IPS DF 19.7 (cell line): Measurements from ENCODE around the gene UBTD1.

Experiments
- DNase-seq: peaks from one replicate; pipeline ENCODE4 v3.0.0-alpha.2; 2013; ENCODE audit warnings: low read depth, low spot score

Gene UBTD1

DNA sequence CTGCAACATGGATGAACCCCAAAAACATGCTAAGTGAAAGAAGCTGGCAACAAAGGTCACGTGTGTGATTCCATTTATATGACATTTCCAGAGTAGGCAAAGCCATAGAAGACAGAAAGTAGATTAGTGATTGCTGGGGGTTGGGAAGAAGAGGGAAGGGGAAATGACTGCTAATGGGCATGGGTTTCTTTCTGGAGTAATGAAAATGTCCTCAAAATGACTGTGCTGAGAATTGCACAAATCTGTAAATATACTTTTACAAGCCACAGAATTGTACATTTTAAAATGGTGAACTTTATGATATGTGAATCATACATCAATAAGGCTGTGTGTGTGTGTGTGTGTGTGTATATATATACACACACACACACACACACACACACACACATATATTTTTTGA, 16.3 kb upstream of the UBTD1 start:
- no peak for DNase-seq

- no peak for DNase-seq
These were observed 15.2 kb upstream of the UBTD1 start for GRCh38 chr10:97483506-97483905.

GRCh38 chr10:97483921-97484320, 14.8 kb upstream of the UBTD1 start:
- DNase-seq: no peak

DNA sequence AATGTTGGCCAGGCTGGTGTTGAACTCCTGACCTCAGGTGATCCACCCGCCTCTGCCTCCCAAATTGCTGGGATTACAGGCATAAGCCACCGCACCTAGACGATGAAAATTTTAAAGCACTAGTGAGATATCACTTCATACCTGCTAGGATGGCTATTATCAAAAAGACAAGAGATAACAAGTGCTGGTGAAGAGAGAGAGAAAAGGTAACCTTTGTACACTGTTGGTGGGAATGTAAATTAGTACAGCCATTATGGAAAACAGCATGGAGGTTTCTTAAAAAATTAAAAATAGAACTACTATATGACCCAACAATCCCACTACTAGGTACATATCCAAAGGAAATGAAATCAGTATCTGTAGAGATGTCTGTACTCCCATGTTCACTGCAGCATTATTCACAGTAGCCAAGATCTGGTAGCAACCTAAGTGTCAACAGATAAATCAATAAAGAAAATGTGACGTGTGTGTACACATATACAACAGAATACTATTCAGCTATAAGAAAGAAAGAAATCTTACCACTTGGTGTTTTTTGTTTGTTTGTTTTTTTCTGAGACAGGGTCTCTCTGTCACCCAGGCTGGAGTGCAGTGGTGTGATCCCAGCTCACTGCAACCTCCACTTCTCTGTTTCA, 13.0 kb upstream of the UBTD1 start:
- DNase-seq: no peak

GRCh38 chr10:97490592-97490991, 8.1 kb upstream of the UBTD1 start:
- no peak for DNase-seq

GRCh38 chr10:97494151-97494550, 4.6 kb upstream of the UBTD1 start:
- no peak for DNase-seq

DNA sequence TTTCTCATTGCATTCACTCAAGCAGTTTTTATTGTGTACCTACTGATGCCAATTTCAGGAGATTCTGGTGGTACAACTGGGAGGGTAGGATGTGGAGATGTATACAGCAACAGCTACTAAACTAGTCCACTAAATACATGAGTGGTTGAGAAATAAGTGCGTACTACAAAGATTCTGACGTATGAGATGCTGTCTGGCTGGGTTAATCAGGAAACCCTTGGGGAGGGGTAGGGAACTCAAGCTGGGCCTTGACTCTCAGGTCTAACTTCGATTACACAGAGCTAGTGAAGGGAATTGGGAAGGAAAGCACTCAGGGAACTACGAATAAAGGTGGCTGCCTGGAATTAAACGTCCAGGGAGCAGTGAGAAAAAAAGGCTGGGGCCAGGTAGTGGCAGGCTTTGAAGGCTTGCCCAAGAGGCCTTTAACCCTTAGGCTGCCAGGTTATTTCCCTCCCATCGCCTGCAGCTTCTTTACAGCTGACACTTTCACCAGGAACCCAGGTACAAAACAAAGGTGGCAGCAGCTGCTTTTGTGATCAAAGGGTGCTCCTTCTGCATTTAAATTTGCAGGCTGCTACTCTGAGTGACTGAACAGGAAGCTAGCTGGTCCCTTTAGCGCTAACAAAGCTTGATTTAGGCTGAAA, 3.7 kb upstream of the UBTD1 start:
- DNase-seq: no peak

DNA sequence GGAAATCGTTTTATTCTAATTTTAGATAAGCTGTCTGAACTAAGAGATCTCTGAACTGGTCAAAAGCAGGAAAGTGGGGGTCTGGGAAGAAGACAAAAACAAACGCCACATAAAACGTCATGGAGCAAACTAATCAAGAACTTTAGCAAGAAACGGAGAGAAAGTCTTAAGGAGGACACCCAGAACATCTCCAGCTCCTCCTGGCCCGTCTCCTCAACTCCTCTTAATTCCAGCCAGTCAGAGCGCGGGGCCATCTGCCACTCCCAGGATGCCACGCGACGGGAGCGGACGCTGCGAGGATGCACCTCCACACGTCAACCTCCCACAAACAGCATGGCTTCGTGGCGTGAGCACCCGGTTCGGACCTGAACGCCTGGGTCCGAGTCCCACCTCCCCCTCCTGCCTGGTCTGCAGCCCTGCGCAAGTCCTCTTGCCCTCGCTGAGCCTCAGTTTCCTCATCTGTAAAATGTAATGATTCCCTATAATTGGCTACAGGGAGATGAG, 1.1 kb upstream of the UBTD1 start:
- DNase-seq: no peak

GRCh38 chr10:97498076-97498840, 466 bp upstream of the UBTD1 start, which contains the start of gene MMS19:
MMS19 (minus strand) TSS chr10:97498422; CDS start chr10:97498384, 38 bp downstream.
- DNase-seq: no peak

DNA sequence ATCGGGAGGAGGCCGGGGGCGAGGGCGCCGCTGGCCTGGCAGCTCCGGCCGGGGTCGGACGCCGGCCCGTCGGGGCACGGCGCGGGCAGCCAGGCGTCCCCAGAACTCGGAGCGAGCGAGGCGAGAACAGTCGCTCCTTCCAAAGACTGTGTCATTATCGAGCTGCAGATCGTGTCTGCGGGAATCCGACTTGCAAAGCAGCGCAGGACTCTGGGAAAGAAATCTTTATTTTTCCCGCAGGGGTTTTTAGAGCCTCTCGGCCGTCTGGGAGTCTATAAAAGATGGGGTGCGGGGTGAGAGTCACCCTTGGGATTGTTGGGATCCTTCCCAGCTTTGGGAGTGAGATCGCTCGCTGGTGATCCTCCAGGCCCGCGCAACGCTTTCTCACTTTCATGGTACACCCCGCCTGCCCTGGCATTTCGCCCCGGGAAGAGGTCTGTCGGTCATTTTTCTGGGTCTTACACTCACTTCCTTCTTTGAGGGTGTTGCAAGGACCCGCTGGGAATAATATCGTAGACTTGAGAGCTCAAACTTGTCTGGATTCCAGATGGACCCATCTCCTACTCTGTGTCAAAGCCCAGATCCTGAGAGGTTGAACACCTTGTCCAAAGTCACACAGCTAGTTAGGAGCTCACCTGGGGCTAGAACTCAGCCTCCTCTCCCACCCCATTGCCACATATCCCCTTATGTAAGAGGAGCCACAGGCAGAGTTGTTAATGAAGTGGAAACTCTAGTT, 1.0 kb downstream of the UBTD1 start:
- no peak for DNase-seq

DNA sequence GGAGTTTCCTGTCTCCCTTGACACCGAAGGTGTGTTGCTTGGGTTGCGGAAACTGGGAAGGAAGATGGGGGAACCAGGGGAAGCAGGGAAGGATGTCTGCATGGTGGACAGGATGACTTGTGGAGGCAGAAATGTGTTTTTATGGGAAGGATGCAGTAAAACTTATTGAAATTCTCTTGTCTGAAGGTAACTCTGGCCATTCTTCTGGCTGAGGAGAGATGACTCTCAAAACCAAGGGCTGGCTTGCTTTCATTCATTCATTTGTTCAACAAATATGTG, 1.5 kb downstream of the UBTD1 start:
- no peak for DNase-seq

DNA sequence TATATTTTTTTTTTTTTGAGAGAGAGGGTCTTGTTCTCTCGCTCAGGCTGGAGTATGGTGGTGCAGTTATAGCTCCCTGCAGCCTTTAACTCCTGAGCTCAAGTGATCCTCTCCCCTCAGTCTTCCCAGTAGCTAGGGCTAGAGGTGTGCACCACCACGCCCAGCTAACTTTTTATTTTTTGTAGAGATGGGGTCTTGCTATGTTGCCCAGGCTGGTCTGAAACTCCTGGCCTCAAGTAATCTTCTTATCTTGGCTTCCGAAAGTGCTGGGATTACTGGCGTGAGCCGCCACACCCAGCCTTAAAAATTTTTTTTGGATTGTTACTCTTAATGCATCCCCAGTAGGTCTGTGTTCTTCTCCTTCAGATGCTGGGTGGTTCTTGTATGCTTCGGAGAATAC, 4.2 kb downstream of the UBTD1 start:
- no peak for DNase-seq

- no peak for DNase-seq
These were observed 4.7 kb downstream of the UBTD1 start for GRCh38 chr10:97503406-97503805.

- DNase-seq: no peak
These were observed 6.4 kb downstream of the UBTD1 start for GRCh38 chr10:97505152-97505551.

GRCh38 chr10:97506199-97506991, 7.7 kb downstream of the UBTD1 start:
- no peak for DNase-seq

GRCh38 chr10:97508342-97508741, 9.6 kb downstream of the UBTD1 start:
- no peak for DNase-seq

DNA sequence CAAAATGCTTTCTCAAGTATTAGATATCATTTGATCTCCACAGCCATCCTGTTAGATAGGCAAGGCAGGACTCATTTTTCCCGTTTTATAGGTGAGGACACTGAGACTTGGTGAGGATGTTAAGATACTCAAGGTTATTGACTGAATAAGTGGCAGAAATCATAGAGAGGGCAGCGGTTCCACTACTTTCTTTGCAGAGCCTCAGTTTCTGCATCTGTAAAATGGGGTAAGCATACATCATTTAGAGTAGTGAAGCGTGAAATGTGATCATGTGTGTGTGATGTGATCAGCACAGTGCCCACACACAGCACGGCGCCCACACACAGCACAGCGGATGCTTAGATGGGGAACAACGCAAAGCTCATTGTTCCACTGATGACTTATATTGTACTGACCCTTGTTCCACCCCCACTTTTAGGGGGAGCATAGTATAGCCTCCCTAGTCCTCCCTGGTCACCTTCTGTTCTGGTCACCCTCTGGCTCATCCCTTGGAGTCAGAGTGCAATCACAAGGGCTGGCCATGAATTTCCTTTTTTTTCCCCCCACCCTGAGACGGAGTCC, 10.5 kb downstream of the UBTD1 start:
- no peak for DNase-seq

- DNase-seq: no peak
These were observed 12.0 kb downstream of the UBTD1 start for GRCh38 chr10:97510686-97511085.

- no peak for DNase-seq
These were observed 13.2 kb downstream of the UBTD1 start for GRCh38 chr10:97511711-97512440.

GRCh38 chr10:97512993-97513392, 14.3 kb downstream of the UBTD1 start:
- DNase-seq: no peak
